ENCODE data around the gene GALK2.
"Not testable (repeated sequence)": the region's sequence is repeated elsewhere in the genome, so short reads cannot be mapped to it uniquely, and the experiment has no call there.

GALK2 gene

GRCh38 chr15:49168016-49168415 lies 2.0 kb upstream of the GALK2 start:
- DNase-seq: no peak

- no peak for DNase-seq
Observed at GRCh38 chr15:49171790-49172189, 1.7 kb downstream of the GALK2 start.

GRCh38 chr15:49174902-49175301 lies 4.9 kb downstream of the GALK2 start:
- DNase-seq: no peak

GRCh38 chr15:49175582-49176397 lies 5.7 kb downstream of the GALK2 start:
- not testable (repeated sequence) for DNase-seq

GRCh38 chr15:49178497-49178896 lies 8.4 kb downstream of the GALK2 start:
- DNase-seq: no peak

DNA sequence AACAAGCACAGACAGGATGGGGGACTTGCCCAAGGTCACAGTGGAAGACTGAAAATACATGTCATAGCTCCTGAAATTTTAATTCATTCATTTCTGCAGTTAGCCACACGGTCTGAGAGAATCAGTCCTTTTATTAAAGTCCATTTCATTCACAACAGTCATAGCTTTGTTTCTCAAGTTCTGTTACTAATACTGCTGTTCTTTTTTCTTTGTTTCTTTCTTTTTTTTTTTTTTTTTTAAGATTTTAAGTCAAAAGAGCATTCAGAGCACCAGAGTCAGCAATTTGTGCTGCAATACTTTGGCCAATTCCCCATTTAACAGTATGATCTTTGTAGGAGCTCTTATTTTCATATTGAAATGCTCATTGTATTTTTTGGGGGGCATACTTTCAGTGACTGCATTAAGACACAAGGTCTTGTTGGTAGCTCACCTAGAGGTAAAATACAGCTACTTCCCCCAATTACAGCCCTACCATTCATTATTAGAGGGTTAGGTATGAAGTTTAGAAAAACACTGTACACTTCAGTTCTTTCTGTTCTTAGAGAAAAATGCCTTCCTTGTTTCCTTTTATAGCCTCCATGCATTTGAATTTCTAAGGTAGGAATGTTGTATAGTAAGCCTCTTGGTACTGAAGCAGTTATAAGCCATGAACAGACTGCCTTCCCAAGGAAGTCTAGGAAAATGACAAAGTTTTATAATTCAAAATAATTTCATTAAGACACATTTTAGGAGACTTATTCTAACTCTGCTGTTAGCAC lies 9.6 kb downstream of the GALK2 start:
- no peak for DNase-seq

DNA sequence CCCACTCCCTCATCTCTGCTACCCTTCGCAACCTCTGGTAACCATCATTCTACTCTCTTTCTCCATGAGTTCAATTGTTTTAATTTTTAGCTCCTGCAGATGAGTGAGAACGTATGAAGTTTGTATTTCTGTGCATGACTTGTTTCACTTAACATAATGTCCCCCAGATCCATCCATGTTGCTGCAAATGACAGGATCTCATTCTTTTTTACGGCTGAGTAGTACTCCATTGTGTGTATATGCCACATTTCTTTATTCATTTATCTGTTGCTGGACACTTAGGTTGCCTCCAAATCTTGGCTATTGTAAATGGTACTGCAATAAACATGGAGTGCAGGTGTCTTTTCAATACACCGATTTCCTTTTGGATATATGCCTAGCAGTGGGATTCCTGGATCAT lies 12.1 kb downstream of the GALK2 start:
- DNase-seq: no peak

GRCh38 chr15:49183741-49184140 lies 13.7 kb downstream of the GALK2 start:
- not testable (repeated sequence) for DNase-seq

GRCh38 chr15:49185473-49185872 lies 15.4 kb downstream of the GALK2 start:
- no peak for DNase-seq

- DNase-seq: no peak
Observed at GRCh38 chr15:49187549-49188245, 17.6 kb downstream of the GALK2 start.

GRCh38 chr15:49188933-49189332 lies 18.9 kb downstream of the GALK2 start:
- no peak for DNase-seq

- no peak for DNase-seq
Observed at GRCh38 chr15:49189631-49190030, 19.6 kb downstream of the GALK2 start.

GRCh38 chr15:49190586-49190985 lies 20.5 kb downstream of the GALK2 start:
- no peak for DNase-seq

- DNase-seq: no peak
Observed at GRCh38 chr15:49191892-49192291, 21.8 kb downstream of the GALK2 start.

- DNase-seq: no peak
Observed at GRCh38 chr15:49196856-49197255, 26.8 kb downstream of the GALK2 start.

GRCh38 chr15:49199666-49200065 lies 29.6 kb downstream of the GALK2 start:
- no peak for DNase-seq

GRCh38 chr15:49200347-49200746 lies 30.3 kb downstream of the GALK2 start:
- no peak for DNase-seq

- DNase-seq: not testable (repeated sequence)
Observed at GRCh38 chr15:49208102-49208501, 38.1 kb downstream of the GALK2 start.

DNA sequence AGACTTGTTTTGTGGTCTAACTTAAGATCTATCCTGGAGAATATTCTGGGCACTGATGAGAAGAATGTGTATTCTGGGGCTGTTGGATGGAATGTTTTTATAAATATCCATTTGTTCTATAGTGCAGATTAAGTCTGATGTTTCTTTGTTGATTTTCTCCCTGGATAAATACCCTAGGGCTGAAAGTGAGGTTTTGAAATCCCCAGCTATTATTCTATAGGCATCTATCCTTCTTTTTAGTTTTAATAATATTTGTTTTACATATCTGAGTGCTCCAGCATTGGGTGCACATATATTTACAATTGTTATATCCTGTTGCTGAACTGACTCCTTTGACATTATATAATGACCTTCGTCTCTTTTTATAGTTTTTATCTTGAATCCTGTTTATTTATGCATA lies 42.9 kb downstream of the GALK2 start:
- DNase-seq: no peak

DNA sequence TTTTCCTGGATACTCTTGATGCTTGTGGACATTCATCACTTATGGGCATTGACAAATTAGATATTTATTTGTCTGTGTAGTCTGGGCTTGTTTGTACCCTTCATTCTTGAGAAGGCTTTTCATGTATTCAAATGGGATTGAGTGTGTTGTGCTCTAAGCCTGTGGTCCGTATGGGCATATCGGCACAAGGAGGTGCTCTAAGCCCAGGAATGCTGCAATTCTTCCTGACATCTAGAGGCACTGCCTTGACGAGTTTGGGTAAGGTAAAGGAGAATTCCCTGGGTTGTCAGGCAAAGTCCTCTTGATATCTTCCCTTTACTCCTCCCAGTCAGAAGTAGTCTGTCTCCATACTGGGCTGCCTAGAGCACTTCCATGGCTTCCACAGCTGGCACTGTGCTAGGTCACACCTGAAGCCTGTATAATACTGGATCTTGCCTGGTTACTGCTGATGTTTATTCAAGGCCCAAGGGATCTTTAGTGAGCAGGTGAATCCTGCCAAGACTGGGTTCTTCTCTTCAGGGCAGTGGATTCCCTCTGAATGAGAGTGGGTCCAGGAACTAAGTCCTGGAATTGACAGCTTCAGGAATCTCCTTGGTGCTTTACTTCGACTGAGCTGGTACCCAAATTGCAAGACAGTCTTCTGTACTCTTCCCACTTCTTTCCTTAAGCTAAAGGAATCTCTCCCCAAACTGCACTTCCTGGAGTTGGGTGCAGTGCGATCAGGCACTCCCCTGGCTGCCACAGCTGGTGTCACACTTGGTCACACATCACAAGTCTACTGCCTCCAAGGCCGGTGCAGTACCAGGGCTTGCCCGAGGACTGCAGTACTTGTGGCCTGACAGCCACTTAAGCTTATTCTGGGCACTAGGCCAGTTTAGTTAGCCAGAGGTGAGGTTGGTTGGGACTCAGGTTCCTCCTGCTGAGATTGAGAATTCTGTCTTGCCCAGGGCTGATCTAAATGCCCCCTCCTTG lies 46.0 kb downstream of the GALK2 start:
- DNase-seq: no peak

- DNase-seq: no peak
Observed at GRCh38 chr15:49223536-49224274, 53.7 kb downstream of the GALK2 start.

Measured in activated CD4-positive, alpha-beta T cell treated with anti-CD3 and anti-CD28 coated beads for 1 hour (primary cell).